HG03060 (cell line): ENCODE data around the gene RLN2.
"Not testable (repeated sequence)": the region's sequence is repeated elsewhere in the genome, so short reads cannot be mapped to it uniquely, and the experiment has no call there.

ENCODE experiments used
- ATAC-seq: cut with Tn5 transposase; IDR thresholded peaks from one replicate; pipeline ENCODE4 v1.9.1; 2021; ENCODE audit warnings: low read depth, moderate number of reproducible peaks; ENCODE audit not compliant: unreplicated experiment

Gene RLN2, protein sequence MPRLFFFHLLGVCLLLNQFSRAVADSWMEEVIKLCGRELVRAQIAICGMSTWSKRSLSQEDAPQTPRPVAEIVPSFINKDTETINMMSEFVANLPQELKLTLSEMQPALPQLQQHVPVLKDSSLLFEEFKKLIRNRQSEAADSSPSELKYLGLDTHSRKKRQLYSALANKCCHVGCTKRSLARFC

DNA sequence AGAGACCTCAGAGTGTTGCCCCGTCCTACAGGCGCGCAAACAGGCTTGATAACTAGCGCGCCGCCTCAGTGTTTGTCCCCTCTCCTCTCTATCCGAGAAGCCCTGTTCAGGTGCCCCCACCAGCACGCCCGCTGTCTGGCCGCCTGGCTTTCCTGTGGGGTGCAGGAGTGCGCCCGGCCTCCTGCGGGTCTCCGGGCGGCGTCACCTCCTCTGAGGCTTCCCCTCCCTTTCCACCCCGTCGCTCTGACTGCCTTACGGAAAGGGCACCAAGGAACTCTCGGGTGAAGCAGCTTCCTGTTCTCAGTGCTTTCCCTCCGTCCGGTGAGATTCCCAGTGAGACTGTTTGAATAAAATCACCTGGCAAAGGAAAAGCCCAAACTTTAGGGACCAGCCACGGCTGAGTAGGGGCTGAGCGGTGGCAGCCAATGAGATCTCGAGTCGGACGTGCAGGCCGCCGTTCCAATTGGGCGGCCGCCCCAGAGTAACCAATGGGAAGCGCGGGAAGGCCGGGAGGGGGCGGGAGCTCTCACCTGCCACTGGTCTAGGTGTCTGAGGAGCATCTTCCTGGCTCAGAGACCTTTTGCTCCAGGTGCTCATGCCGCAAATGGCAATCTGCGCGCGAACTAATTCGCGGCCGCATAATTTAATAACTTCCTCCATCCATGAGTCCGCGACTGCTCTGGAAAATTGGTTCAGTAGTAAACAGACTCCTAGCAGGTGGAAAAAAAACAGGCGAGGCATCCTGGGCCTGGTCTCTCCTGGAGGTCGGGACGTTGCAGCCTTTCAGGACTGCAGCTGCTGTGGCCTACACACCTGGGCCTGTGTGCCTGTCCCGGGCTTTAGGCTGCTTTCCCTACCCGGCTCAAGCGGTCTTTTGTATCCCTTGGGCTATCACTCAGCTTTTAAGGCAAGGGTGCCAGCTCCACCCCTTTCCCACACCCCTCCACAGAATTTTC is at the start of gene RLN2:
RLN2 (minus strand) TSS at position 877 of the 956 bp plus-strand sequence; CDS start at position 741, 136 bp downstream.
- ATAC-seq, result peak; percentile 78

DNA sequence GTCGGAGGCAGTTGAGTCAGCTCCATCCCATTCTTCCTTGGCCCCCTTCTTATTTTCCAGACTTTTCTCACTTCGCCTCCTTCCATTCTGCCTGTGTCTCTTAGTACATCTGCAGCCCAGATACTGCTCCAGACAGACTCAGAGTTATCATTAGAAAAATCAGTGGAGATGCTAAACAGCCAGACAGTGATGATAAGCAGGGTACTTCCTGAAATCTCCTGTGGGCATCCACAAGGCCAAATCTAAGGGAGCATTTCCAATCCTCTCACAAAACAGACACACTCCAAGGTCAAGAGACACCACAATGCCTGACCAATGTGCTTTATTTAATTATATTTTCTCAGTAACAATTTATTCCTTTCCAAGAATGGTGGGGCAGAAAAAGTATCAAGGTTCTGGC is 49.7 kb upstream of the RLN2 start:
- ATAC-seq, result no peak

DNA sequence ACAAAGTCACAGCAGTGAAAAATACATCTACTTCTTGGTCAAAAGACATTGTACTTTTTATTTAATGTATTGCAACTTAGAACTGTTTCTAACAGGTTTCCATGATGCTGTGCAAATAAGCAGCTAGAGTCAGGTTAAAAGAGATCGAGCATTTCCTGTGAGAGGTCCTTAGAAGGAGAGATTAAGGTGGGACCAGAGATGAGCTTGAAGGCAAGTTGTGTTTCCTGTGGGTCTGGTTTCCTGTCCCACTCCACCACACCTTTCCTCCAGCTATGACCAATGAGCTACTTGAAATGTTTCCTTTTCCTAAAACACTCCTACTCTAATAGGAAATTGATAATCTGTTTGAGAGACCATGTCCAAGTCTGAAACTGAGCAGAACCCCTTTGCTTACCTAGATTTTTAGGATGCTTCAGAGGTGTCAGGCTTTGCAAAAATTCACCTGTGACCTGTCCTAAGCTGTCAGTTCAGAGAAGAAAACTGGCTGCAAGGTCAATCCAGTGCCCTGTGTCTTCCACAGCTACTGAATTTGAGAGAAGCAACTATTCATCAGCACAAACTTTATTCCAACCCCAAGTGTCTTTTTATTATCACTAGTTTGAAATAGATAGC is 48.2 kb upstream of the RLN2 start:
- ATAC-seq, result no peak

DNA sequence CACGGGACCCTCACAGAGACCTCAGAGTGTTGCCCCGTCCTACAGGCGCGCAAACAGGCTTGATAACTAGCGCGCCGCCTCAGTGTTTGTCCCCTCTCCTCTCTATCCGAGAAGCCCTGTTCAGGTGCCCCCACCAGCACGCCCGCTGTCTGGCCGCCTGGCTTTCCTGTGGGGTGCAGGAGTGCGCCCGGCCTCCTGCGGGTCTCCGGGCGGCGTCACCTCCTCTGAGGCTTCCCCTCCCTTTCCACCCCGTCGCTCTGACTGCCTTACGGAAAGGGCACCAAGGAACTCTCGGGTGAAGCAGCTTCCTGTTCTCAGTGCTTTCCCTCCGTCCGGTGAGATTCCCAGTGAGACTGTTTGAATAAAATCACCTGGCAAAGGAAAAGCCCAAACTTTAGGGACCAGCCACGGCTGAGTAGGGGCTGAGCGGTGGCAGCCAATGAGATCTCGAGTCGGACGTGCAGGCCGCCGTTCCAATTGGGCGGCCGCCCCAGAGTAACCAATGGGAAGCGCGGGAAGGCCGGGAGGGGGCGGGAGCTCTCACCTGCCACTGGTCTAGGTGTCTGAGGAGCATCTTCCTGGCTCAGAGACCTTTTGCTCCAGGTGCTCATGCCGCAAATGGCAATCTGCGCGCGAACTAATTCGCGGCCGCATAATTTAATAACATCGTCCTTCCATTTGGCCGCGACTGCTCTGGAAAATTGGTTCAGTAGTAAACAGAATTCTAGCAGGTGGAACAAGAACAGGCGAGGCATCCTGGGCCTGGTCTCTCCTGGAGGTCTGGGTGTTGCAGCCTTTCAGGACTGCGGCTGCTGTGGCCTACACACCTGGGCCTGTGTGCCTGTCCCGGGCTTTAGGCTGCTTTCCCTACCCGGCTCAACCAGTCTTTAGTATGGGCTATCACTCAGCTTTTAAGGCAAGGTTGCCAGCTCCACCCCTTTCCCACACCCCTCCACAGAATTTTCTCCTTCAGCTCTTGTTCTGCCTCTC is 34.8 kb upstream of the RLN2 start, which contains the start of gene RLN1:
RLN1 (minus strand) TSS at position 885 of the 990 bp plus-strand sequence; CDS start at position 755, 130 bp downstream.
- peak; percentile 70 for ATAC-seq

DNA sequence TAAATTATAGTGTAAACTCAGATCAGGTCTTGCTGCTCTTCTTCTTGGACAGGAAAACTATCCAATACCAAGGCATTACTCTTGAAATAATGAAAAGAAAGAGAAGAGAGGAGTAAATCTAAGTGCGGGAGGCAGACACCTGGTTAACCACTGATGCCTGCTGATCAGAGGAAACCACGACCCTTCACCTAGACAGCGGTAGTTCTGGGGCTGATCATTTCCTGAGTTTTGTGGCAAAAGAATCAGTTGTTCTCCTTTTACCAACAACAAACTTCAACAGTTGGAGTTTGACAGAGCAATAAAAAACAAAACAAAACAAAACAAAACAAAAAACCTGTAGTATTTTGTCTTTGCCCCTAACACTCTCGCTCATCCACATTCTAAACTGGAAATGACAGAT is 32.2 kb upstream of the RLN2 start:
- no peak for ATAC-seq

DNA sequence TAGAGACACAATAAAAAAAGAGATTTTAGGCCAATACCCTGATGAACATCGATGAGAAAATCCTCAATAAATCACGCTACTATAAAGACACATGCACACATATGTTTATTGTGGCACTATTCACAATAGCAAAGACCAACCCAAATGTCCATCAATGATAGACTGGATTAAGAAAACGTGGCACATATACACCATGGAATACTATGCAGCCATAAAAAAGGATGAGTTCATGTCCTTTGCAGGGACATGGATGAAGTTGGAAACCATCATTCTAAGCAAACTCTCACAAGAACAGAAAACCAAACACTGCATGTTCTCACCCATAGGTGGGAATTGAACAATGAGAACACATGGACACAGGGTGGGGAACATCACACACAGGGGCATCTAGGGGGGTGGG is 26.8 kb upstream of the RLN2 start:
- ATAC-seq, result not testable (repeated sequence)

DNA sequence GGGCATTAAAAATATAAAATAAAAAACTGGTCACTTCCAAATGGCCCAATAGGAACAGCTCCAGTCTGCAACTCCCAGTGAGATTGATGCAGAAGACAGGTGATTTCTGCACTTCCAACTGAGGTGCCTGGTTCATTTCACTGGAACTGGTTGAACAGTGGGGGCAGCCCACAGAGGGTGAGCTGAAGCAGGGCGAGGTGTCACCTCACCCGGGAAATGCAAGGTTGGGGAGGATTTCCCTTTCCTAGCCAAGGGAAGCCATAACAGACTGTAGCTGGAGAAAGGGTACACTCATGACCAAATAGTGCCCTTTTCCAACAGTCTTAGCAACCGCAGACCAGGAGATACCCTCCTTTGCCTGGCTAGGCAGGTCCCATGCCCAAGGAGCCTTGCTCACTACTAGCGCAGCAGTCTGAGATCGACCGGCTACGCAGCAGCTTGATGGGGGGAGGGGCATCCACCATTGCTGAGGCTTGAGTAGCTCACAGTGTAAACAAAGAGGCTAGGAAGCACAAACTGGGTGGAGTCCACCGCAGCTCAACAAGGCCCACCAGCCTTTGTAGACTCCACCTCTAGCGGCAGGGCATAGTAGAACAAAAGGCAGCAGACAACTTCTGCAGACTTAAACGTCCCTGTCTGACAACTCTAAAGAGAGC is 22.5 kb upstream of the RLN2 start:
- no peak for ATAC-seq

DNA sequence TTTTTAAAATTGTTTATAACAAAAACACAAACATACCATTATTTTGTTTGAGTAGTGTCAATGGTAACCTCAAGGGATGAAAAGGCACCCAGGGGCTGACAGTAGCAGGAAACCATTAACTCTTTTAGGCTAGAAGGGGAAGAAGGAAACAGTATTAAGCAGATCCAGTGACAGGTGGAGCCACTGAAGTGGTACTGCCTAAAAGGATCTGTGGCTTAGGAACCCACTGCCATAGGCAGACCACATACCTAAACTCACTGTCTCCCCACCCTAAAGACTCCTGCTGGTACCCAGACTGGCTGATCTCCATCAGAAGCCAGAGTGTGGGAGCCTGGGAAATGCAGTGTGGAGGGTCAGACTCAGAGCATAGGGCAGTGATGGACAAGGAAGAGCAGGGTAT is 21.7 kb upstream of the RLN2 start:
- ATAC-seq, result no peak

DNA sequence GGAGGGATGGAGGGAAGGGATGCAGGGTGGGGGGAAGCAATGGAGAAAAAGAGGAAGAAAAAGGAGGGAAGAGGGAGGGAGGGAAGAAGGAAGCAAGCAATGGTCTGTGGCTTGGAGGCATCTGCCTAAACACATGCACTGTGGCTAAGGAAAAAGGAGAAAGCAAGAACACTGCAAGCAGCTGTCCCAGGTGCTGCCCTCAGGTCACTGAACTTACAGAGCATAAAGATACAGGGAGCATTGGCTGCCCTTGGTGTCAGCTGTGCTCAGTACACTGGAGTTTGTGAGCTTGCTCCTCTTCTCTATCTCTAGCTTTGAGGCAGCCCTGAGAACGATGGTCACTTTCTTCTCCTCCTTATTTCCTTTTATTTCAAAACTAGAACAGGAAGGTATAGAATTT is 17.1 kb upstream of the RLN2 start:
- ATAC-seq, result not testable (repeated sequence)

DNA sequence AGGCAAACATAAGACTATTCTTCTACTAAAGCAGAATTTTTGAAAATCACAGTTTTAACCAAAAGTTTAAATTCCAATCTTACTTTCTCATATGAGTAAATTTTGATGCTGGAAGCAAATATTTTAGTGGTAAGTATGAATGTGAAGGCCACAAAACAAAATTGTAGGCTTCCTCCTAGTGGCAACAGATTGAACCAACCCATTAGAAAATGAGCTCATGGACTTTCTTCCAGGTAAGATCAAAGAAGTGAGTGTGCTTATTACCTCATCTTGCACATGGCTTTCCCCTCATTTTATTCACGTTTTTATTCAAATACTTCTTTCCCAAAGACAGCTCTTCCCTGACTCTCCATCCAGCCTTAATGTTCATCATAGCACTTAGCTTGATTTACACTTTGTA is 16.5 kb upstream of the RLN2 start:
- ATAC-seq, result no peak

DNA sequence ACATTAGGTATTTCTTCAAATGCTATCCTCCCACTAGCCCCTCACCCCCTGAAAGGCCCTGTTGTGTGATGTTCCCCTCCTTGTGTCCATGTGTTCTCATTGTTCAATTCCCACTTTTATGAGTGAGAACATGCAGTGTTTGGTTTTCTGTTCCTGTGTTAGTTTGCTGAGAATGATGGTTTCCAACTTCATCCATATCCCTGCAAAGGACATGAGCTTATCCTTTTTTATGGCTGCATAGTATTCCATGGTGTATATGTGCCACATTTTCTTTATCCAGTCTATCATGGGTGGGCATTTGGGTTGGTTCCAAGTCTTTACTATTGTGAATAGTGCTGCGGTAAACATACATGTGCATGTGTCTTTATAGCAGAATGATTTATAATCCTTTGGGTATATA is 11.9 kb upstream of the RLN2 start:
- ATAC-seq, result not testable (repeated sequence)

DNA sequence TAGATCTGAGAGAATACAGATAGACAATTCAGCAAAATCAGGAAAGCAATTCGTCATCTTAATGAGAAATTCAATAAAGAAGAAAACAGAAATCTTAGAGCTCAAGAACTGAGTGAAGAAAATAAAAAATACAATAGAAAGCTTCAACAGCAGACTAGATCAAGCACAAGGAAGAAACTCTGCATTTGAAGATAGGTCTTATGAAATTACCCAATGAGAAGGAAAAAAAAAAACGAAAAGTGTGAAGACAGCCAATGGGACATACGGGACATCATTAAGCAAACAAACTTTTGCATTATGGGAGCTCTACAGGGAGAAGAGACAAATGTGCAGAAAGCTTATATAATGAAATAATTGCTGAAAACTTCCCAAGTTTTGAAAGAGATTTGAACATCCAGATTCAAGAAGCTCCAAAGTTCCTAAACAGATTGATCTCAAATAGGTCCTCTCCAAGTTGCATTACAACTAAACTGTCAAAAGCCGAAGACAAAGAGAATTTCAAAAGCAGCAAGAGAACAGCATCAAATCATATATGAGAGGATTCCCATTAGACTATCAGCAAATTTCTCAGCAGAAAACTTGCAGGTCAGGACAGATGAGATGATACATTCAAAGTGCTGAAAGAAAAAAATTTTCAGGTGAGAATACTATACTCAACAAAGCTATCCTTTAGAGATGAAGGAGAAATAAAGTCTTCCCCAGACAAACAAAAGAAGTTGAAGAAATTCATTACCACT is 10.8 kb upstream of the RLN2 start:
- no peak for ATAC-seq

DNA sequence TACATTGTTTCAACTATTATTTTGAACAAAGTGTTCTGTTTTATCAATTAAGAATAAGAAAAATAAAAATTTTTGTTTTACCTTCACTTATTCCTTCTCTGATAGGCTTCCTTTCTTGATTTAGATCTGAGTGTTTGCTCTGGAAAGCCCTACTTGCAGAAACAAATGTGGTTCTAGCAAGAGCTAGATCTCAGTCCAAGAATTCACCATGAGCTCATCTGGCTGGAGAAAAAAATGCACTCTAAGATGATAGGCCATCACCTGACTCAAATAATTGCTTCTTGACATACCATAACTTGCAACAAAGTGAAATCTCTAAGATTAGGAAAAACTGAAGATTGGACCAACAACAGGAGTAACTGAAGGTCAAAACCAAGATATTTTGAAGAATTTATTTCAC is 6.3 kb upstream of the RLN2 start:
- no peak for ATAC-seq

DNA sequence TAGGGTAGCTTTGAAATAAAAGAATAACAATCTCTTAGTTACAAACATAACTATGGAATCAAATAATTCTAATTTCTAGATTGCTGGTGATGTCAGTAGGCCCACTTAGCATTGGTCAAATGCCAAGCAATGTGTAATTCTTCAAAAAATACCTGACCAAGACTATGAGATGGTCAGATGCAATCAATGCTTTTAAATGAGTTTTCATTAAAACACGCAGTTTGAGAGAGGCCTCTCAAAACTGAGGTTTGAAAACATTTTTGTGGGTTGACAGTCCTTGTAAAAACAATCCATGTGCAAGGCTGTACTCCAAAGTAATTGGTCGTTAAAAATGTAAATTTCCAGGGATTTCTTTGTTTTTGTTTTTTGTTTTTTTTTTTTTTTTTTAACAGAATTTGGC is 1.2 kb upstream of the RLN2 start:
- ATAC-seq, result no peak

DNA sequence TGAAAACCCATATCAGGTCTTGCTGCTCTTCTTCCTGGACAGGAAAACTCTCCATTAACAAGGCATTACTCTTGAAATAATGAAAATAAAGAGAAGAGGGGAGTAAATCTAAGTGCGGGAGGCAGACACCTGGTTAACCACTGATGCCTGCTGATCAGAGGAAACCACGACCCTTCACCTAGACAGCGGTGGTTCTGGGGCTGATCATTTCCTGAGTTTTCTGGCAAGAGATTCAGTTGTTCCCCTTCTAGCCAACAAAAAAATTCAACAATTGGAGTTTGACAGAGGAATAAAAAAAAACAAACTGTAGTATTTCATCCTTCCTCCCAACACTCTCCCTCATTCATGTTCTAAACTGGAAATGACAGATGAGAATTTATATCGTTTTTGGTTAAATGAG is 3.0 kb downstream of the RLN2 start:
- no peak for ATAC-seq

DNA sequence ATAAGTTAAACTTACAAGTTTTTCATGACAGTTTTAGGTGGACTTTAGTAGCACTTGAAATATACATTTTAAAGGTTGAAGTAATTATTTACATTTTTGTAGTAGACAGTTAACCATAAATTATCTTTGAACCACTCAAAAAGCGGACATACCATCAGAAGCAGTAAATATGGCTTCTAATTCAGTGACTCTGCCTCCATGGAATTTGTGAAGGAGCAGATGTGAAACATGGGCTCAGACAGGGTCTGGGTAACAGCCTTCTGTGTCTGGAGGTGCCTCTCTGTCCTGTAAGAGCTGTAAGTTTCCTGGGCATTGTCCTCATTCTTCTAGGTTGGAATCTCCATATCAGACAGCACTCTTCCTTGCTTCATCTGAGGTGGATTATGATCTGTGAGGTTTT is 12.4 kb downstream of the RLN2 start:
- ATAC-seq, result no peak

DNA sequence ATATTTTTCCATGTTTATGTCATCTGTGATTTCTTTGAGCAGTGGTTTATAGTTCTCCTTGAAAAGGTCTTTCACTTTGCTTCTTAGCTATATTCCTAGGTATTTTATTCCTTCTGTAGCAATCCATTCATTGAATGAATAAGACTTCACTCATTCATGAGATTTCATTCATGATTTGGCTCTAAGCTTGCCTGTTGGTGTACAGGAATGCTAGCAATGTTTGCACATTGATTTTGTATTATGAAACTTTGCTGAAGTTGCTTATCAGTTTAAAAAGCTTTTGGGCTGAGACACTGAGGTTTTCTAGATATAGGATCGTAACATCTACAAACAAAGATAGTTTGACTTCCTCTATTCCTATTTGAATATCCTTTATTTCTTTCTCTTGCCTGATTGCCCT is 15.9 kb downstream of the RLN2 start:
- no peak for ATAC-seq

DNA sequence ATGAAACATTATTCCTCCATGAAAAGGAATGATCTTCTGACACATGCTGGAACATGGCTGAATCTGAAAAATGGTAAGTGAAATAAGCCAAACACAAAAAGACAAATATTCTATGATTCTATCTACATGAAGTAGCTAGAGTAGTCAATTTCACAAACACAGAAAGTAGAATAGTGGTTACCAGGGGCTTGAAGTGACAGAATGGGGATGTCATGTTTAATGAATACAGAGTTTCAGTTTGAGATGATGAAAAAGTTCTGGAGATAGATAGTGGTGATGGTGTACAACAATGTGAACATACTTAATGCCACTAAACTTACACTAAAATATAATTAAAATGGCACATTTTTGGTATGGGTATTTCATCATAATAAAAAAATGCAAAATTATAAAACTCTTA is 18.3 kb downstream of the RLN2 start:
- ATAC-seq, result no peak

DNA sequence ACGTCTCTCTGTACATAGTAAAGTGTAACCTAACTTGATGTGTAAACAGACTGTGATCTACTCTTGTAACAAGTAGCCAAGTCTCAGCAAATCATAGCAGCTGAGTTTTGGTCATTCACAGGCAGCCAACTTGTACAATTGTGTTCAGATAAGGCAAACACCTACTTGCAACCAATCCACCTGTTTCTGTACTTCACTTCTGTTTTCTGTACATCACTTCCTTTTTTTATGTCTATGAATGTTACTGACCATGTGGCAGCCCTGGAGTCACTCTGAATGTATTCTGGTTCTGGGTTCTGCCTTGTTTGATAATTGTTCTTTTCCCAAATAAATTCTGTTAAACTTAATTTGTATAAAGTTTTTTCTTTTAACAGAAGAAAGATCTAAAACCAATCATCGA is 26.0 kb downstream of the RLN2 start:
- ATAC-seq, result peak; percentile 55
